HEK293T (cell line): ENCODE measurements around the gene IBTK.
A peak's percentile ranks its signal among the peaks of the same experiment; 100 is the strongest.

Source experiments
- CTCF ChIA-PET: fragments of 350-600 bp; formaldehyde crosslinking; extraction: SDS; loops from one replicate; lab custom pipeline; 2021; ENCODE audit warnings: antibody characterized with exemption, inconsistent platforms; lab: Yijun Ruan, JAX
- POLR2A ChIA-PET: fragments of 350-600 bp; formaldehyde crosslinking; extraction: SDS; loops from one replicate; lab custom pipeline; 2020; ENCODE audit warnings: antibody characterized with exemption, inconsistent platforms; lab: Yijun Ruan, JAX
- DNase-seq: peaks from one replicate; pipeline ENCODE4 v3.0.0; 2012; ENCODE audit warnings: mixed read lengths; ENCODE audit errors: extremely low spot score
- ARNT ChIP-seq: fragments of 450-650 bp; IDR thresholded peaks from 2 replicates; pipeline ENCODE4 v1.6.1; 2017; ENCODE audit warnings: mild to moderate bottlenecking
- BHLHE40 ChIP-seq: fragments of 450-650 bp; IDR thresholded peaks from 2 replicates; pipeline ENCODE4 v1.6.1; 2016; ENCODE audit warnings: mild to moderate bottlenecking, moderate library complexity, borderline replicate concordance
- CTBP1 ChIP-seq: fragments of 450-650 bp; IDR thresholded peaks from 2 replicates; pipeline ENCODE4 v1.6.1; 2016; ENCODE audit warnings: borderline replicate concordance
- ELF4 ChIP-seq: fragments of 450-650 bp; IDR thresholded peaks from 2 replicates; pipeline ENCODE4 v1.6.1; 2017; ENCODE audit warnings: antibody characterized with exemption
- FOXA1 ChIP-seq: fragments of 450-650 bp; IDR thresholded peaks from 2 replicates; pipeline ENCODE4 v1.6.1; 2016; ENCODE audit warnings: mild to moderate bottlenecking
- FOXK2 ChIP-seq: fragments of 450-650 bp; IDR thresholded peaks from 2 replicates; pipeline ENCODE4 v1.6.1; 2016; ENCODE audit warnings: mild to moderate bottlenecking
- FOXM1 ChIP-seq: fragments of 450-650 bp; IDR thresholded peaks from 2 replicates; pipeline ENCODE4 v1.6.1; 2017; ENCODE audit warnings: mild to moderate bottlenecking, borderline replicate concordance
- HDGF ChIP-seq: fragments of 450-650 bp; IDR thresholded peaks from 2 replicates; pipeline ENCODE4 v1.6.1; 2017; ENCODE audit warnings: antibody characterized with exemption, borderline replicate concordance
- L3MBTL2 ChIP-seq: fragments of 450-650 bp; conservative IDR thresholded peaks from 2 replicates; pipeline ENCODE4 v1.6.1; 2016; ENCODE audit warnings: mild to moderate bottlenecking
- LEF1 ChIP-seq: fragments of 450-650 bp; IDR thresholded peaks from 2 replicates; pipeline ENCODE4 v1.6.1; 2017; ENCODE audit warnings: mild to moderate bottlenecking, borderline replicate concordance
- NFRKB ChIP-seq: fragments of 450-650 bp; IDR thresholded peaks from 2 replicates; pipeline ENCODE4 v1.6.1; 2016; ENCODE audit warnings: mild to moderate bottlenecking, moderate library complexity
- SP1 ChIP-seq: fragments of 450-650 bp; IDR thresholded peaks from 2 replicates; pipeline ENCODE4 v1.6.1; 2017
- SUZ12 ChIP-seq: fragments of 450-650 bp; IDR thresholded peaks from 2 replicates; pipeline ENCODE4 v1.6.1; 2016; ENCODE audit warnings: mild to moderate bottlenecking
- TARDBP ChIP-seq: fragments of 450-650 bp; IDR thresholded peaks from 2 replicates; pipeline ENCODE4 v1.6.1; 2016
- ZNF384 ChIP-seq: fragments of 450-650 bp; IDR thresholded peaks from 2 replicates; pipeline ENCODE4 v1.6.1; 2016
- TF ChIP-seq, protein P1 (sequence below): fragments of 450-650 bp; IDR thresholded peaks from 2 replicates; pipeline ENCODE4 v1.6.1; 2016

IBTK gene

DNA sequence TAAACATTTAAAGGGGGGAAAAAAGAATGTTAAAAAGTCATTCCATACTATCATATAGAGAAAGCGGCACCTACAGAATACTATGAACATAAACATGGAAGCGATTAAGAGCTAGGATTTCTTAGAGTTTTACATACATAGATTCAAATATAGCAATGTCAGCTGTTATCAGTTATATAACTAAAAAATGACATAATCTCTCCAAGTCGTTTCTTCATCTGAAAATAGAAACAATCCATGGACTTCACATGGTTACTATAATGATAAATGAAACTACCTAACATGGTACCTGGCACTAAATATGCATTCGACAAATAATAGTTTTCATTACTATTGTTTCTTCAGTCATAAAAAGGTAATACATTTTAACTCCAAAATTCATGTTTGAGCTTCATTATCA, 3.7 kb downstream of the IBTK start:
- TF ChIP-seq ZNF384, result no peak
- no peak for TF ChIP-seq FOXA1
- no peak for TF ChIP-seq TARDBP
- CTCF ChIA-PET, result no interaction called here
- DNase-seq, result no peak
- POLR2A ChIA-PET, result no interaction called here

DNA sequence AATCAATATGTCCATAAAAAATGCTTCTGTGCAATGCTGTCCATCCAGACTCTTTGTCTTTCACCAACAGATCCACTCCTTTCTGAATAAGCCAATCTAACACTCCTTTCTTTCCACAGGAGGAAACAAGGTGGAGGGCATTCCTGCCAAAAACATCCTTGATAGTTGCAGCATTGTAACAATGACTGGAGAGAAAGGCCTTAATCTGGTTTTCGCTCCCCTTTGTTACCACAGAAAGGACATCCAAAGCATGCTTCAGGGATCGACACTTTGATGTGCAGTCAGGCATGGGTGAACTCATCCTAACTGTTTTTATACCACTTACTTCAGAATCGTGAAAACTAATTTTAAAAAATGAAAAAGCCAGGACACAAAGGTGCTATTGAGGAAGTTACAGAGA, 7.4 kb downstream of the IBTK start:
- TF ChIP-seq FOXM1 (no peak), SP1 (no peak), NFRKB (no peak), LEF1 (no peak), CTBP1 (no peak), ELF4 (no peak), ARNT (no peak), L3MBTL2 (no peak), FOXK2 (no peak), FOXA1 (no peak), ZNF384 (no peak), HDGF (no peak), SUZ12 (no peak), BHLHE40 (no peak), TARDBP (no peak)
- TF ChIP-seq, protein P1, sequence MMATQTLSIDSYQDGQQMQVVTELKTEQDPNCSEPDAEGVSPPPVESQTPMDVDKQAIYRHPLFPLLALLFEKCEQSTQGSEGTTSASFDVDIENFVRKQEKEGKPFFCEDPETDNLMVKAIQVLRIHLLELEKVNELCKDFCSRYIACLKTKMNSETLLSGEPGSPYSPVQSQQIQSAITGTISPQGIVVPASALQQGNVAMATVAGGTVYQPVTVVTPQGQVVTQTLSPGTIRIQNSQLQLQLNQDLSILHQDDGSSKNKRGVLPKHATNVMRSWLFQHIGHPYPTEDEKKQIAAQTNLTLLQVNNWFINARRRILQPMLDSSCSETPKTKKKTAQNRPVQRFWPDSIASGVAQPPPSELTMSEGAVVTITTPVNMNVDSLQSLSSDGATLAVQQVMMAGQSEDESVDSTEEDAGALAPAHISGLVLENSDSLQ, result no peak
- DNase-seq, result no peak
- ChIA-PET CTCF (no interaction called here), POLR2A (no interaction called here)

DNA sequence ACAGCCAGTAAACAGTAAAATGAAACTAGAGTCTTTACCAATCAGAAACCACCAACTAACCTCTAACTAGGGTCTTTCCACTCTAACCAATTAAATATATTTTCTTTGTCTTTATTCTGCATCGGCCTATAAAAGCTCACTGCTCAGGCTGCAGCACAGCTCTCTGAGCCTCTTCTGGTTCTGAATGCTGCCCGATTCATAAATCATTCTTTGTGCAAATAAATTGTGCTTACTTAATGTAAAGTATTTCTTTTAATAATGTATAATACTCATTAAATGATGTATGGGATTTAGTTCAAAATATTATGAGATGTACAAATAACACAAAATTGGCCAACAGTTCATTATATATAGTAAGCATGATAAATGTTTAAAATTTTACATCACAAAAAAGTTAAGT, 7.9 kb downstream of the IBTK start:
- DNase-seq, result no peak
- ChIA-PET POLR2A (no interaction called here), CTCF (no interaction called here)
- TF ChIP-seq HDGF (no peak), L3MBTL2 (no peak), ELF4 (no peak), ZNF384 (no peak), FOXM1 (no peak), FOXA1 (no peak), SUZ12 (no peak), SP1 (no peak), CTBP1 (no peak), NFRKB (no peak), FOXK2 (no peak), BHLHE40 (no peak), TARDBP (no peak), ARNT (no peak), LEF1 (no peak)
- TF ChIP-seq, protein P1, result no peak

DNA sequence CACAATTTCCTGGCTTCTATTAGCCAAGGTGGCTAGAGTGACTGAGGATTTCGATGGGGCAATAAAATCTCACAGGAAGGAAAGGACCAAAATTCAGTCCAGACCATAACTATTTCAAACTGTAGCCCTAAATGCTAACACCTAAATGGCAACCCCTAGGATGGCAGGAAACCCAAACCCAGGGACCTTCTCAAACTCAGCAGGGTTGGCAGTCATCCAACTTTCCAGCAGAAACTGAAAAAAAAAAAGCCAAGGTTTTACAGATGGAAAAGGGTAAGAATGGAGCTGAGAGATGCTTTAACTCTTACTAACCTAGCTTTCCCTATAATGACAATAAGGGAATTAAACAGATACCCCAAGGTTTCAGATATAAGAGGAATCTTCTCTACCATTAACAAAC, 10.5 kb downstream of the IBTK start:
- CTCF ChIA-PET, result no interaction called here
- DNase-seq, result peak; percentile 9

DNA sequence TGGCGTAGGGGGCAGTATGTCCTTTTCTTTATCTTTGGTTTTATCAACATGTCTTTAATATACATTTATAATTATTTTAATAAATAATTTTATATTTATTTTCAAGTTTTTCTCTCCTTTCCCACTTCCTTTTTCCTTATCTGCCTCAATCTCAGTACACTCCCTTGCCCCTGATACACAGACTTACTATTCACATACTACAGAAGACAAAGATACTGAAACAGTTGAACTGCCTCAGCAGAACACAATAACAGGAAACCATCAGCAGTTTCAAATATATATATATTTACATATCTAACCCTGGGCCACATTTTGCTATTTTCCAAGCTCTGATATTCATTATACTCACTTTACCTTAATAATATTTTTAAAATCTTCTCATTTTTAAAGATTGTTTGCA, 19.8 kb downstream of the IBTK start:
- ChIA-PET CTCF (no interaction called here), POLR2A (no interaction called here)
- no peak for DNase-seq
- TF ChIP-seq ELF4, result no peak
- TF ChIP-seq NFRKB, result no peak
- TF ChIP-seq FOXK2, result no peak
- no peak for TF ChIP-seq L3MBTL2
- no peak for TF ChIP-seq FOXM1
- TF ChIP-seq SP1, result no peak
- TF ChIP-seq BHLHE40, result no peak
- no peak for TF ChIP-seq FOXA1
- TF ChIP-seq CTBP1, result no peak
- TF ChIP-seq ZNF384, result no peak
- TF ChIP-seq, protein P1, result no peak
- no peak for TF ChIP-seq HDGF

More for the DNA sequence above, 10.5 kb downstream of the IBTK start:
- TF ChIP-seq LEF1 (no peak), SUZ12 (no peak)
- POLR2A ChIA-PET, result interaction anchor here (0.6 to 1.0 kb wide), 2 partner anchors 11 to 128 kb away, joined by 3 read pairs; no protein-coding TSS in a partner anchor

DNA sequence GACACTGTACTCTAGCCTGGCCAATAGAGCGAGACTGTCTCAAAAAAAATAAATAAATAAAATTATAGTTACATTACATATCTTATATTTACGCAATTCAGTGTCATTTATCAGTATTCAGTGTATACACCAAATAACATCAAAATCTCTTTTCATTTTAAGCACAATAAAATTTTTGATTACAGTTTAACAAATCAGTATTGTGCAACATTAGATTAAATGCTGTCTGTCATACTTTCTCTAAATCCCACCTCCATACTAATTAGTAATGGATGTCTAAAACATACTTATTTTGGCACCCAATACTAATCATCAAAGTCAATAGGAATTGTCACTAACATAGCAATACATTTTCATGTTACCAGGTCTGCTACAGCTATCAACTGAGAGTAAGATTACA, 27.4 kb downstream of the IBTK start:
- no peak for TF ChIP-seq TARDBP
- TF ChIP-seq BHLHE40, result no peak
- TF ChIP-seq, protein P1, result no peak
- no peak for TF ChIP-seq LEF1
- no peak for TF ChIP-seq NFRKB
- POLR2A ChIA-PET, result no interaction called here
- CTCF ChIA-PET, result no interaction called here
- no peak for DNase-seq
